ENCODE results near the gene ST6GALNAC3.

DNA sequence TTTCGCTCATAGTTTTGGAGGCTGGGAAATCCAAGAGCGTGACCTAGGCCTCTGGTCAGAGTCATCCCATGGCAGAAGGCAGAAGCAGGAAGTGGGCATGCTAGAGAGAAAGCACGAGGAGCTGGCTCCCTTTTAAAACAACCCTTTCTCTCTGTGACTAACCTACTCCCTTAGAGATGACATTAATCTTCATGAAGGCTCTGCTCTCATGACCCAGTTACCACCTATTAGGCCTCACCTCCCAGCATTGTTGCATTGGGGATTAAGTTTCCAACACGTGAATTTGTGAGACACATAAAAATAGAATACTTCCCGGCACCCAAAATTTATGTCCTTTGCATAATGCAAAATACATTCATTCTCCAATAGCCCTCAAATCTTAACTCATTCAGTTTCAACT is 569.6 kb downstream of the ST6GALNAC3 start:
- TF ChIP-seq, protein P1, sequence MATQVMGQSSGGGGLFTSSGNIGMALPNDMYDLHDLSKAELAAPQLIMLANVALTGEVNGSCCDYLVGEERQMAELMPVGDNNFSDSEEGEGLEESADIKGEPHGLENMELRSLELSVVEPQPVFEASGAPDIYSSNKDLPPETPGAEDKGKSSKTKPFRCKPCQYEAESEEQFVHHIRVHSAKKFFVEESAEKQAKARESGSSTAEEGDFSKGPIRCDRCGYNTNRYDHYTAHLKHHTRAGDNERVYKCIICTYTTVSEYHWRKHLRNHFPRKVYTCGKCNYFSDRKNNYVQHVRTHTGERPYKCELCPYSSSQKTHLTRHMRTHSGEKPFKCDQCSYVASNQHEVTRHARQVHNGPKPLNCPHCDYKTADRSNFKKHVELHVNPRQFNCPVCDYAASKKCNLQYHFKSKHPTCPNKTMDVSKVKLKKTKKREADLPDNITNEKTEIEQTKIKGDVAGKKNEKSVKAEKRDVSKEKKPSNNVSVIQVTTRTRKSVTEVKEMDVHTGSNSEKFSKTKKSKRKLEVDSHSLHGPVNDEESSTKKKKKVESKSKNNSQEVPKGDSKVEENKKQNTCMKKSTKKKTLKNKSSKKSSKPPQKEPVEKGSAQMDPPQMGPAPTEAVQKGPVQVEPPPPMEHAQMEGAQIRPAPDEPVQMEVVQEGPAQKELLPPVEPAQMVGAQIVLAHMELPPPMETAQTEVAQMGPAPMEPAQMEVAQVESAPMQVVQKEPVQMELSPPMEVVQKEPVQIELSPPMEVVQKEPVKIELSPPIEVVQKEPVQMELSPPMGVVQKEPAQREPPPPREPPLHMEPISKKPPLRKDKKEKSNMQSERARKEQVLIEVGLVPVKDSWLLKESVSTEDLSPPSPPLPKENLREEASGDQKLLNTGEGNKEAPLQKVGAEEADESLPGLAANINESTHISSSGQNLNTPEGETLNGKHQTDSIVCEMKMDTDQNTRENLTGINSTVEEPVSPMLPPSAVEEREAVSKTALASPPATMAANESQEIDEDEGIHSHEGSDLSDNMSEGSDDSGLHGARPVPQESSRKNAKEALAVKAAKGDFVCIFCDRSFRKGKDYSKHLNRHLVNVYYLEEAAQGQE (tag by site-specific recombination; IDR thresholded peaks at IDR 0.05) = no peak
- TF ChIP-seq, protein P2, sequence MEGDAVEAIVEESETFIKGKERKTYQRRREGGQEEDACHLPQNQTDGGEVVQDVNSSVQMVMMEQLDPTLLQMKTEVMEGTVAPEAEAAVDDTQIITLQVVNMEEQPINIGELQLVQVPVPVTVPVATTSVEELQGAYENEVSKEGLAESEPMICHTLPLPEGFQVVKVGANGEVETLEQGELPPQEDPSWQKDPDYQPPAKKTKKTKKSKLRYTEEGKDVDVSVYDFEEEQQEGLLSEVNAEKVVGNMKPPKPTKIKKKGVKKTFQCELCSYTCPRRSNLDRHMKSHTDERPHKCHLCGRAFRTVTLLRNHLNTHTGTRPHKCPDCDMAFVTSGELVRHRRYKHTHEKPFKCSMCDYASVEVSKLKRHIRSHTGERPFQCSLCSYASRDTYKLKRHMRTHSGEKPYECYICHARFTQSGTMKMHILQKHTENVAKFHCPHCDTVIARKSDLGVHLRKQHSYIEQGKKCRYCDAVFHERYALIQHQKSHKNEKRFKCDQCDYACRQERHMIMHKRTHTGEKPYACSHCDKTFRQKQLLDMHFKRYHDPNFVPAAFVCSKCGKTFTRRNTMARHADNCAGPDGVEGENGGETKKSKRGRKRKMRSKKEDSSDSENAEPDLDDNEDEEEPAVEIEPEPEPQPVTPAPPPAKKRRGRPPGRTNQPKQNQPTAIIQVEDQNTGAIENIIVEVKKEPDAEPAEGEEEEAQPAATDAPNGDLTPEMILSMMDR (tag by site-specific recombination; IDR thresholded peaks at IDR 0.05) = no peak
- no peak for TF ChIP-seq ZNF175 (tag by site-specific recombination; IDR thresholded peaks at IDR 0.05)

Measured in HEK293 (cell line).